Sigmoid colon (tissue), 7 donors: ENCODE results near the gene TSHZ1. TPM values are rescaled to one million over a fixed set of nuclear protein-coding genes. Genes with fewer than 3 reads are reported as not detected.

ENCODE experiments used
- DNase-seq: peaks from one replicate; pipeline ENCODE4 v3.0.0-alpha.2; 2019
- H3K27ac ChIP-seq, 4 donors: fragments of 200-600 bp; sonication (generic); one replicate each; pipeline ENCODE4 v1.5.1; 2016 to 2019; ENCODE audit warnings: mild to moderate bottlenecking in 1 of 4
- H3K27me3 ChIP-seq, 3 donors: fragments of 200-600 bp; sonication (generic); one replicate each; pipeline ENCODE4 v1.5.1; 2019; ENCODE audit warnings: mild to moderate bottlenecking in 1 of 3
- H3K36me3 ChIP-seq, 4 donors: fragments of 200-600 bp; sonication (generic); one replicate each; pipeline ENCODE4 v1.5.1; 2016 to 2019
- H3K4me1 ChIP-seq, 4 donors: fragments of 200-600 bp; sonication (generic); one replicate each; pipeline ENCODE4 v1.5.1; 2017 to 2019
- H3K4me3 ChIP-seq, 4 donors: fragments of 200-600 bp; sonication (generic); one replicate each; pipeline ENCODE4 v1.5.1; 2017 to 2019; ENCODE audit warnings: mild to moderate bottlenecking in 2 of 4, moderate library complexity in 1 of 4
- H3K9me3 ChIP-seq, 4 donors: fragments of 200-600 bp in 3 of 4; sonication (generic) in 3 of 4; one replicate each; pipeline versions ENCODE4 v1.5.1 to v1.6.1; 2013 to 2019
- CTCF ChIP-seq, 4 experiments: fragments of 450-650 bp in 3 of 4; fragments of 200-600 bp in 1 of 4; IDR thresholded peaks; one replicate each; pipeline ENCODE4 v1.5.1; 2016 to 2019; ENCODE audit warnings: antibody characterized with exemption in 4 of 4, mild to moderate bottlenecking in 3 of 4, moderate library complexity in 2 of 4
- EP300 ChIP-seq, 4 donors: sonication (generic); formaldehyde crosslinking; IDR thresholded peaks; one replicate each; pipeline ENCODE4 v1.6.1; 2017; ENCODE audit warnings: antibody characterized with exemption in 4 of 4
- POLR2A ChIP-seq, 2 donors: fragments of 450-650 bp; IDR thresholded peaks; one replicate each; pipeline ENCODE4 v1.6.1; 2016; ENCODE audit warnings: antibody characterized with exemption in 2 of 2, mild to moderate bottlenecking in 2 of 2, moderate library complexity in 2 of 2
- POLR2AphosphoS5 ChIP-seq, 4 donors: sonication (generic); formaldehyde crosslinking; IDR thresholded peaks; one replicate each; pipeline ENCODE4 v1.6.1; 2017; ENCODE audit warnings: antibody characterized with exemption in 4 of 4
- WGBS, 2 donors: extraction: QIAGEN DNeasy Blood & Tissue Kit; methylation state at CpG; one replicate each; pipeline ENCODE4 v1.1.7; 2013; 5-methylcytosine and 5-hydroxymethylcytosine counted together
- intact Hi-C: fragments of 100-400 bp; cut with DNase I; formaldehyde crosslinking; loops from one replicate; pipeline ENCODE4 v1.15.1; 2023
- polyA plus RNA-seq, 3 donors: library from polyadenylated mRNA; stranded (reverse); fragments of 200-250 nt; gene quantifications; one replicate each; pipeline ENCODE4 v1.2.3, GENCODE V29; 2013
- total RNA-seq, 4 donors: library from RNA; depleted of rRNA; stranded (reverse); fragments of >200 nt; gene quantifications; one replicate each; pipeline ENCODE4 v1.1.0, GENCODE V29; 2016
- donor health status: healthy with polysubstance abuse.
- donor health status: Bipolar disorder and iron deficiency.
- donor health status: healthy.

The TSHZ1 gene
- total and polyA plus RNA-seq, 7 donors = 7.8 to 29.4 (median 23.0) TPM

- H3K9me3 ChIP-seq = no peaks in the 10 kb centered on the region
- intact Hi-C loops = no loop called here
- no peak for TF ChIP-seq POLR2A (IDR thresholded peaks at IDR 0.05)
- no peak for TF ChIP-seq EP300 (IDR thresholded peaks at IDR 0.05)
- TF ChIP-seq POLR2AphosphoS5 (IDR thresholded peaks at IDR 0.05) = peak in 1 of 4 donors; percentile 13
- TF ChIP-seq CTCF (IDR thresholded peaks at IDR 0.05) = no peak
- H3K36me3 ChIP-seq = peaks cover 0 to 17% (median 2%) of the 10 kb centered on the region in 4 donors
- no peak overlapping the region for H3K4me3 ChIP-seq
- no peak for DNase-seq
- peak overlapping the region in 3 of 4 donors; percentile 98 to 99 (median 99) for H3K27ac ChIP-seq
- WGBS, 2 donors = 30 to 32% methylated on average over 3 of the region's 3 CpGs
- H3K4me1 ChIP-seq = peaks cover 0 to 65% (median 48%) of the 10 kb centered on the region in 4 donors
- no peaks in the 10 kb centered on the region for H3K27me3 ChIP-seq
Observed at GRCh38 chr18:75198036-75198435, 12.6 kb upstream of the TSHZ1 start.

GRCh38 chr18:75199327-75199726 is 11.3 kb upstream of the TSHZ1 start:
- Histone ChIP-seq H3K4me1 (peaks cover 0 to 77% (median 61%) of the 10 kb centered on the region in 4 donors), H3K36me3 (peaks cover 0 to 17% (median 2%) of the 10 kb centered on the region in 4 donors), H3K9me3 (no peaks in the 10 kb centered on the region), H3K4me3 (no peak overlapping the region), H3K27ac (peak overlapping the region in 3 of 4 donors; percentile 98 to 99 (median 99)), H3K27me3 (no peaks in the 10 kb centered on the region)
- TF ChIP-seq POLR2AphosphoS5 (IDR thresholded peaks at IDR 0.05) (no peak), CTCF (IDR thresholded peaks at IDR 0.05) (no peak), EP300 (IDR thresholded peaks at IDR 0.05) (no peak), POLR2A (IDR thresholded peaks at IDR 0.05) (no peak)
- no peak for DNase-seq
- intact Hi-C loops = no loop called here
- WGBS, 2 donors = 76 to 83% methylated on average over 4 of the region's 4 CpGs

- no peak for DNase-seq
- peaks cover 0 to 83% (median 64%) of the 10 kb centered on the region in 4 donors for H3K4me1 ChIP-seq
- peak overlapping the region in 3 of 4 donors; percentile 98 to 99 (median 99) for H3K27ac ChIP-seq
- no peak overlapping the region for H3K4me3 ChIP-seq
- H3K36me3 ChIP-seq = peaks cover 0 to 17% (median 2%) of the 10 kb centered on the region in 4 donors
- no peak for TF ChIP-seq POLR2A (IDR thresholded peaks at IDR 0.05)
- no peak for TF ChIP-seq POLR2AphosphoS5 (IDR thresholded peaks at IDR 0.05)
- no peak for TF ChIP-seq CTCF (IDR thresholded peaks at IDR 0.05)
- no peak for TF ChIP-seq EP300 (IDR thresholded peaks at IDR 0.05)
- intact Hi-C loops = loop anchor here (5.0 to 10.0 kb wide), 4 partner anchors 277 to 1067 kb away; no protein-coding TSS in a partner anchor
- WGBS, 2 donors = 95 to 97% methylated on average over 13 of the region's 13 CpGs
- no peaks in the 10 kb centered on the region for H3K27me3 ChIP-seq
- no peaks in the 10 kb centered on the region for H3K9me3 ChIP-seq
Observed at GRCh38 chr18:75200071-75200470, 10.5 kb upstream of the TSHZ1 start.

GRCh38 chr18:75200605-75201280 is 9.9 kb upstream of the TSHZ1 start:
- DNase-seq = no peak
- Histone ChIP-seq H3K4me3 (no peak overlapping the region), H3K9me3 (no peaks in the 10 kb centered on the region), H3K36me3 (peaks cover 0 to 17% (median 2%) of the 10 kb centered on the region in 4 donors), H3K27ac (peak overlapping the region; percentile 98 to 99 (median 98)), H3K27me3 (no peaks in the 10 kb centered on the region), H3K4me1 (peaks cover 0 to 85% (median 68%) of the 10 kb centered on the region in 4 donors)
- TF ChIP-seq POLR2AphosphoS5 (IDR thresholded peaks at IDR 0.05) (no peak), CTCF (IDR thresholded peaks at IDR 0.05) (no peak), POLR2A (IDR thresholded peaks at IDR 0.05) (no peak), EP300 (IDR thresholded peaks at IDR 0.05) (no peak)
- intact Hi-C loops = loop anchor here (5.0 to 10.0 kb wide), 4 partner anchors 277 to 1067 kb away; no protein-coding TSS in a partner anchor
- WGBS, 2 donors = 73 to 86% methylated on average over 7 of the region's 7 CpGs
